ENCODE measurements around the gene CAB39L. TPM values are rescaled to one million over a fixed set of nuclear protein-coding genes. Genes with fewer than 3 reads are reported as not detected.

CAB39L gene
- total RNA-seq, 4 donors from 2014 or later, result 84.2 to 131 (median 114) TPM

GRCh38 chr13:49403996-49404702 lies 39.7 kb downstream of the CAB39L start:
- peaks cover 0 to 22% (median 0%) of the 10 kb centered on the region in 3 donors for H3K4me1 ChIP-seq
- H3K27ac ChIP-seq, result no peak overlapping the region
- no peaks in the 10 kb centered on the region for H3K36me3 ChIP-seq
- H3K27me3 ChIP-seq, result no peaks in the 10 kb centered on the region
- 79 to 80% methylated on average over 2 to 6 of the region's 7 CpGs for WGBS, 2 donors (ENCODE audit: low coverage in 1 of 2)
- peaks cover 0 to 15% (median 0%) of the 10 kb centered on the region in 3 donors for H3K9me3 ChIP-seq
- no peak overlapping the region for H3K4me3 ChIP-seq
- TF ChIP-seq CTCF (IDR thresholded peaks at IDR 0.05), result no peak
- TF ChIP-seq POLR2AphosphoS5 (IDR thresholded peaks at IDR 0.05), result no peak
- TF ChIP-seq EP300 (IDR thresholded peaks at IDR 0.05), result no peak
- no peak for TF ChIP-seq POLR2A (IDR thresholded peaks at IDR 0.05)
- no peak for ATAC-seq

- peak overlapping the region; percentile 88 to 95 (median 88) for H3K27ac ChIP-seq
- 0 to 10% methylated on average over 5 to 7 of the region's 7 CpGs for WGBS, 2 donors (ENCODE audit: low coverage in 1 of 2)
These were observed 42.9 kb downstream of the CAB39L start for GRCh38 chr13:49400755-49401659.

GRCh38 chr13:49399801-49400472 lies 43.9 kb downstream of the CAB39L start:
- ATAC-seq, result no peak
- H3K36me3 ChIP-seq, result no peaks in the 10 kb centered on the region
- TF ChIP-seq EP300 (IDR thresholded peaks at IDR 0.05) (no peak), CTCF (IDR thresholded peaks at IDR 0.05) (no peak), POLR2AphosphoS5 (IDR thresholded peaks at IDR 0.05) (no peak), POLR2A (IDR thresholded peaks at IDR 0.05) (no peak)
- H3K27ac ChIP-seq, result peak overlapping the region; percentile 88 to 95 (median 88)
- peaks cover 0 to 63% (median 0%) of the 10 kb centered on the region in 3 donors for H3K4me1 ChIP-seq
- no peaks in the 10 kb centered on the region for H3K27me3 ChIP-seq
- H3K9me3 ChIP-seq, result peaks cover 0 to 10% (median 0%) of the 10 kb centered on the region in 3 donors
- WGBS, 2 donors (ENCODE audit: low coverage in 1 of 2), result 13 to 35% methylated on average over 1 of the region's 1 CpG
- peak overlapping the region; percentile 52 to 98 for H3K4me3 ChIP-seq

More at GRCh38 chr13:49400755-49401659, 42.9 kb downstream of the CAB39L start:
- peak; percentile 96 for ATAC-seq
- H3K9me3 ChIP-seq, result peaks cover 0 to 15% (median 0%) of the 10 kb centered on the region in 3 donors
- TF ChIP-seq POLR2AphosphoS5 (IDR thresholded peaks at IDR 0.05) (peak; percentile 93), EP300 (IDR thresholded peaks at IDR 0.05) (no peak), POLR2A (IDR thresholded peaks at IDR 0.05) (peak; percentile 35 to 60)
- peak overlapping the region; percentile 52 to 98 for H3K4me3 ChIP-seq
- H3K4me1 ChIP-seq, result peaks cover 0 to 52% (median 0%) of the 10 kb centered on the region in 3 donors
- no peaks in the 10 kb centered on the region for H3K27me3 ChIP-seq
- H3K36me3 ChIP-seq, result no peaks in the 10 kb centered on the region

- H3K27ac ChIP-seq, result peak overlapping the region; percentile 62 to 88 (median 86)
- 56% methylated on average over 1 of the region's 1 CpG; no CpG with 5 or more reads in 1 of the 2 donors for WGBS, 2 donors (ENCODE audit: low coverage in 1 of 2)
- H3K27me3 ChIP-seq, result no peaks in the 10 kb centered on the region
- H3K4me1 ChIP-seq, result peaks cover 0 to 62% (median 0%) of the 10 kb centered on the region in 3 donors
- H3K4me3 ChIP-seq, result peak overlapping the region in 1 of 2 donors; percentile 3
- TF ChIP-seq POLR2AphosphoS5 (IDR thresholded peaks at IDR 0.05) (peak; percentile 21), POLR2A (IDR thresholded peaks at IDR 0.05) (no peak)
- H3K36me3 ChIP-seq, result no peaks in the 10 kb centered on the region
- ATAC-seq, result peak; percentile 26
- no peaks in the 10 kb centered on the region for H3K9me3 ChIP-seq
These were observed 47.9 kb downstream of the CAB39L start for GRCh38 chr13:49395878-49396380.

- no peak overlapping the region for H3K4me3 ChIP-seq
- peak overlapping the region; percentile 62 to 88 (median 86) for H3K27ac ChIP-seq
- H3K4me1 ChIP-seq, result peaks cover 0 to 62% (median 0%) of the 10 kb centered on the region in 3 donors
- WGBS, 2 donors (ENCODE audit: low coverage in 1 of 2), result 13% methylated on average over 1 of the region's 1 CpG; no CpG with 5 or more reads in 1 of the 2 donors
- peak; percentile 51 for TF ChIP-seq POLR2AphosphoS5 (IDR thresholded peaks at IDR 0.05)
- no peak for TF ChIP-seq CTCF (IDR thresholded peaks at IDR 0.05)
- no peaks in the 10 kb centered on the region for H3K27me3 ChIP-seq
- no peaks in the 10 kb centered on the region for H3K36me3 ChIP-seq
- ATAC-seq, result peak; percentile 89
- H3K9me3 ChIP-seq, result no peaks in the 10 kb centered on the region
These were observed 48.4 kb downstream of the CAB39L start for GRCh38 chr13:49395451-49395865.
